GM12864 (cell line): Measurements from ENCODE around the gene CLEC4M.
"Not testable (repeated sequence)": the region's sequence is repeated elsewhere in the genome, so short reads cannot be mapped to it uniquely, and the experiment has no call there.

Experiments used
- DNase-seq: peaks from one replicate; pipeline ENCODE4 v3.0.0-alpha.2; 2011; ENCODE audit warnings: low read depth
- H3K4me3 ChIP-seq: 2 replicates; pipeline ENCODE4 v1.5.1; 2011; ENCODE audit warnings: mild to moderate bottlenecking, low read depth, low read length, control low read depth
- CTCF ChIP-seq: IDR thresholded peaks from 2 replicates; pipeline ENCODE4 v1.5.1; 2011; ENCODE audit warnings: low read depth, mild to moderate bottlenecking, moderate library complexity, low read length, control low read depth, inconsistent platforms; ENCODE audit errors: missing control alignments

Gene CLEC4M

GRCh38 chr19:7806234-7806633 is 43.2 kb downstream of the CLEC4M start:
- TF ChIP-seq CTCF, result no peak
- H3K4me3 ChIP-seq, result no peak overlapping the region
- no peak for DNase-seq

GRCh38 chr19:7806876-7807275 is 43.8 kb downstream of the CLEC4M start:
- DNase-seq, result no peak
- H3K4me3 ChIP-seq, result no peak overlapping the region
- no peak for TF ChIP-seq CTCF

- DNase-seq, result no peak
- no peak for TF ChIP-seq CTCF
Measured at GRCh38 chr19:7808108-7808507, 45.1 kb downstream of the CLEC4M start.

GRCh38 chr19:7811989-7812388 is 48.9 kb downstream of the CLEC4M start:
- no peak for TF ChIP-seq CTCF
- no peak overlapping the region for H3K4me3 ChIP-seq
- no peak for DNase-seq

More at GRCh38 chr19:7808108-7808507, 45.1 kb downstream of the CLEC4M start:
- no peak overlapping the region for H3K4me3 ChIP-seq

- DNase-seq, result peak; percentile 66
- no peak for TF ChIP-seq CTCF
- peak overlapping the region; percentile 15 for H3K4me3 ChIP-seq
Measured at GRCh38 chr19:7815325-7815724, 52.3 kb downstream of the CLEC4M start.

- DNase-seq, H3K4me3 ChIP-seq: not testable (repeated sequence)
Measured at GRCh38 chr19:7816040-7816439, 53.0 kb downstream of the CLEC4M start.

GRCh38 chr19:7817801-7818200 is 54.8 kb downstream of the CLEC4M start:
- TF ChIP-seq CTCF, result no peak
- DNase-seq, result no peak
- no peak overlapping the region for H3K4me3 ChIP-seq

GRCh38 chr19:7818806-7819205 is 55.8 kb downstream of the CLEC4M start:
- TF ChIP-seq CTCF, result no peak
- DNase-seq, result no peak
- H3K4me3 ChIP-seq, result no peak overlapping the region
